ENCODE data around the gene LRP8.
"Not testable (repeated sequence)": the region's sequence is repeated elsewhere in the genome, so short reads cannot be mapped to it uniquely, and the experiment has no call there.

LRP8 gene

GRCh38 chr1:53303243-53303642 is 24.6 kb downstream of the LRP8 start:
- DNase-seq = no peak

DNA sequence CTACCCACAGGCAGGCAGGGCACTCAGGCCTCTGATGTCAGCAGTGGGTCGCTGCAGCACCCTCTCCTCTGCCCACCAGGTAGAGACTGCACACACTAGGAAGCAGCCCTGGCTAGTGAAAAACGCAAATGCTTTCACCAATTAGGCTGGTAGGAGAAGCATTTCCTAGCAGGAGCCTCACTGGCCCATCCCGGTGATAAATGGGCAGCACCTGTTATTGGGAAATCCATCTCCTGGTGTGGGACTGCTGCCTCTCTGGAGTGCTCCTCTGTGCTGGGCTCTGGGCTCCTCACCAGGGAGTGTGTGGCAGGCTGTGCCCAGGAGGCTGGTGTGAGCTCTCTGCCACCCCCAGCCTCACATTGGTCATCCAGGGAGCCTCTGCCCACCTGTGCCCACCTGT is 28.6 kb downstream of the LRP8 start:
- no peak for DNase-seq

GRCh38 chr1:53298045-53298637 is 29.7 kb downstream of the LRP8 start:
- no peak for DNase-seq

- no peak for DNase-seq
Measured at GRCh38 chr1:53297195-53297594, 30.7 kb downstream of the LRP8 start.

DNA sequence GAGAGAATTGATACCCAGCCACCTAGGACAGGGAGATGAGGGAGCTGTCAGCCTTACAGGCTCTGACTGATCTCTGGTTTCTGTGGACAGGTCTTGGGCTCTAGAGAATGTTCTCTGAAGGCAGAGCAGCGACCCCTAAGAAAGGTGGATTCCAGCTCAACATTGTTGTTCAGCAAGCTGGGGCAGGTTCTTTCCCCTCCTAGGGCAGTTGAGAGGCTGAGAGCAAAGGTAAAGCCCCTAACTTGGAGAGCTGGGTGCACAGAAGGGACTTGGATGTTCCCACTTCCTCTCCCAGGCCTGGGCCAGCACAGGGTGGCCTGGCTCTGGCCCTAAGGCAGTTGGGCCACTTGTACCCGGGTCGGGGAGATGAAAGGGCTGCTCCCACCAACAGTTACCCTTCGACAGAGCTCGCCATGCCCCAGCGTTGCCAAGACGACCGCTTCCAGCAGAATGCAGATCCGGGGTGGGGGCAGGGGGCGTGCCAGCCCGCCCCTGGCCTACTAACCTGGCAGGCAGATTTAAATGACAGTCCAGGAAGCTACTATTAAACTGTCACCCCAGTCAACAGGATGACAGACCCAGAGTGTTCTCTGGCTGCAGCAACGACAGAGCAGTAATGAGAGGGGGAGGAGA is 31.6 kb downstream of the LRP8 start:
- no peak for DNase-seq

DNA sequence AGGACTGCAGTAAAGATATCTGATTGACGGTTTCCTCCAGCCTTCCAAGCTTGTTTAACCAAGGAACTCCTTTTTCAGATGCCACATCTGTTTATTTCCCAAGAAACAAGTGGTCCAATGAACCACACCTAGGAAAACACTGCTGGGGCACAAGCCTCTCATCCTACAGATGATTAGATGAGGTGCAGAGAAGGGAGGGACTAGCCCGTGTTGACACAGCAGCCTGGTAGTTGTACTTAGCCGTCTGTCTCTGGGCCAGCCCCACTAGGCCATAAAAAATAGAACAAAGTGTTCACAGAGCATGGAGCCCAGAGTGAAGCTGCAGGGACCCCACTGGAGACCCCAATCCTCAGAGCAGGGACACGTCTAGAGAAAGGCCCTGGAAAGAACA is 32.1 kb downstream of the LRP8 start:
- DNase-seq = no peak

- DNase-seq = no peak
Measured at GRCh38 chr1:53295295-53295694, 32.6 kb downstream of the LRP8 start.

DNA sequence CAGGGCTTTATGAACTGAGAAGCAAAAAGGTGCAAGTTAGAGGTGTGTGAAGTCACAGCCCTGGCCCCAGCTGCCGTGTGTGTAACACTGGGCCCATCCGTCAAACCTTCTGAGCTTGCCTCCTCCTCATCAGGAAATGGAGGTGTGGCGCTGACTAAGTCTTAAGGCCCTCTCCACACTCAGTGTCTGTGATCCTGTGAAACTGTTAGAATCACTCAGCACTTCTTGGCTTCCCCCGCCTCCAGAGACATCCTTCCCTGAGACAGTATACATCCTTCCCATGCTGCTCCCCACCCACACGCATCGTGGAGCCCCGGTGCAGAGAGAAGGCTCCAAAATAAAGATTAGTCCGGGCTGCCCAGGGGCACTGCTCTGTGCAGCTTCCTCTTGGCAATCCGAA is 33.3 kb downstream of the LRP8 start:
- DNase-seq = no peak

GRCh38 chr1:53294061-53294460 is 33.8 kb downstream of the LRP8 start:
- no peak for DNase-seq

GRCh38 chr1:53293123-53293522 is 34.7 kb downstream of the LRP8 start:
- DNase-seq = no peak

- DNase-seq = no peak
Measured at GRCh38 chr1:53292690-53293089, 35.2 kb downstream of the LRP8 start.

GRCh38 chr1:53291574-53291973 is 36.3 kb downstream of the LRP8 start:
- peak; percentile 48 for DNase-seq

GRCh38 chr1:53288790-53289429 is 39.0 kb downstream of the LRP8 start:
- DNase-seq = no peak

- no peak for DNase-seq
Measured at GRCh38 chr1:53288002-53288789, 39.7 kb downstream of the LRP8 start.

- DNase-seq = no peak
Measured at GRCh38 chr1:53286955-53287354, 40.9 kb downstream of the LRP8 start.

- DNase-seq = no peak
Measured at GRCh38 chr1:53285969-53286760, 41.7 kb downstream of the LRP8 start.

GRCh38 chr1:53285546-53285945 is 42.3 kb downstream of the LRP8 start:
- no peak for DNase-seq

DNA sequence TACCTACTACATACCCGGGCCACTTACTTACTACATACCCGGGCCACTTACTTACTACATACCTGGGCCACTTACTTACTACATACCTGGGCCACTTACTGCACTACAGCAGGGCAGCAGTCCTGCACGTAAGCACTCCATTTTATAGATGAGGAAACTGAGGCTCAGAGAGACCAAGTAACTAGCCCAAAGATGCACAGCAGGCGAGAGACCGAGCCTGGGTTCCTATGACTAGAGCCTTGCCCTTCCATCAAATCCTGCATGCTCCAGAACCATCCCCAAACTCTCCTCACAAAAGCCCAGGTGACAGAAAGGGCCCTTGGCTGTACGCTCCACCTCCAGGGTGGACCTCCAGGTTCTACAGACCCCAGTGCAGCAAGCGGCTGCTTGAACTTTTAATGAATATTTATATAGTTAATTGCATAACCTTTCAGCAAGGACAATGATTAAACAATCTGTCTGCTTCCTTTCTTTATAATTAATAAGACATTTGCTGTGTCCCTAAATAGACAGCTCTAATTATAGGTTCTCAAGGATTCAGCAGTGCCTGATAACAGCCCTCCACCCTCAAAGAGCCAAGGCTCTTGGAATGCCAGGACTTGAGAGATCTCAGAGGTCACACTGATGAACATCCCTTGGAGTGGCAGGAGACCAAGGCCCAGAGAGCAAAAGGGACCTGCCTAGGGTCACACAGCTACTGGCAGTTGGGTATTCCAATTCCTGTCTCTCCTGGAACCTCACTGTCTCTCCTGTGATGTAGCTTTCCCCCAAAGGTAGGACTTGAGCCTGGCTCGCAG is 43.4 kb downstream of the LRP8 start:
- DNase-seq = no peak

DNA sequence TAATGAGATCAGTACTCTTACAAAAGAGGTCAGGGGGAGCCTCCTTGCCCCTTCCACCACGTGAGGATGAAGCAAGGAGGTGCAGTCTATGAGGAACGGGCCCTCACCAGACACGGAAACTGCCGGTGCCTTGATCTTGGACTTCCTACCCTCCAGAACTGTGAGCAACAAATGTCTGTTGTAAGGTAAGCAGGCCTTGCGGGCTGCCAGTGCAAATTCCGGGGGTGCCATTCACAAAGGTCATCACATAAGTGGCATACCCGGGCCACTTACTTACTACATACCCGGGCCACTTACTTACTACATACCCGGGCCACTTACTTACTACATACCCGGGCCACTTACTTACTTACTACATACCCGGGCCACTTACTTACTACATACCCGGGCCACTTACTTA is 44.7 kb downstream of the LRP8 start:
- not testable (repeated sequence) for DNase-seq

- no peak for DNase-seq
Measured at GRCh38 chr1:53281133-53281532, 46.7 kb downstream of the LRP8 start.

GRCh38 chr1:53280496-53280895 is 47.4 kb downstream of the LRP8 start:
- DNase-seq = no peak

Data from OCI-M1 (cell line).